ENCODE results near the gene CCDC192.

Gene CCDC192

DNA sequence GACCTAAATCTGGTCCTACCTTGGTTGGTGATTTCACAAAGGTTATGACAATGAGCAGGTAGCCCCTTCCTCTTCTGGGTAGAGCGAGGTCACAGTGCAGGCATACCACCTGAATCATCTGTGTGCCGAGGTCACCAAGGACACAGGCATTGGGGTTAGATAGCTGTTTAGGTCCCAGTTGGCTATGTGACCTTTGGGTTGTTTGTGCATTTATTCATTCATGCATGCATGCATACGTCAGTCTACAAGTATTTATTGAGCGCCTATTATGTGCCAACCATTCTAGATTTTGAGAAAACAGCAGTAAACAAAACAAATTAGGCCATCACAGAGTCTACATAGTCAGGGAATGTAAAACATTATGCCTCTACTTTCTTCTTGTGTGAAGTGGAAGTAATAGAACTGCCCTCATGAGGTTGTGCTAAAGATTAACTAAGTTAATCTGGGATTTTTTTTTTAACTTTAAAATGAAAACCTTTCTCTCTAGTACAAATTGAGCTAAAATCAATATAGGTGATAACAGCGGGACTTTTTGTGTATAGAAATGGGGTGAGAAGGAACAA is 275.6 kb downstream of the CCDC192 start:
- Histone ChIP-seq H3K27me3 (replicated peaks; ENCODE audit: control insufficient read depth, insufficient read depth, low read length) (no peaks in the 10 kb centered on the region), H3K4me3 (replicated peaks; ENCODE audit: low read depth, low read length) (no peak overlapping the region), H3K36me3 (ENCODE audit: control insufficient read depth, insufficient read depth, low read length) (no peaks in the 10 kb centered on the region; the same call in 1 of the 2 replicates)
- no peak for DNase-seq (ENCODE audit: extremely low read depth, insufficient read length)
- TF ChIP-seq, protein P1, sequence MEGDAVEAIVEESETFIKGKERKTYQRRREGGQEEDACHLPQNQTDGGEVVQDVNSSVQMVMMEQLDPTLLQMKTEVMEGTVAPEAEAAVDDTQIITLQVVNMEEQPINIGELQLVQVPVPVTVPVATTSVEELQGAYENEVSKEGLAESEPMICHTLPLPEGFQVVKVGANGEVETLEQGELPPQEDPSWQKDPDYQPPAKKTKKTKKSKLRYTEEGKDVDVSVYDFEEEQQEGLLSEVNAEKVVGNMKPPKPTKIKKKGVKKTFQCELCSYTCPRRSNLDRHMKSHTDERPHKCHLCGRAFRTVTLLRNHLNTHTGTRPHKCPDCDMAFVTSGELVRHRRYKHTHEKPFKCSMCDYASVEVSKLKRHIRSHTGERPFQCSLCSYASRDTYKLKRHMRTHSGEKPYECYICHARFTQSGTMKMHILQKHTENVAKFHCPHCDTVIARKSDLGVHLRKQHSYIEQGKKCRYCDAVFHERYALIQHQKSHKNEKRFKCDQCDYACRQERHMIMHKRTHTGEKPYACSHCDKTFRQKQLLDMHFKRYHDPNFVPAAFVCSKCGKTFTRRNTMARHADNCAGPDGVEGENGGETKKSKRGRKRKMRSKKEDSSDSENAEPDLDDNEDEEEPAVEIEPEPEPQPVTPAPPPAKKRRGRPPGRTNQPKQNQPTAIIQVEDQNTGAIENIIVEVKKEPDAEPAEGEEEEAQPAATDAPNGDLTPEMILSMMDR (IDR thresholded peaks at IDR 0.05; ENCODE audit: insufficient read depth, low read length, poor library complexity, severe bottlenecking): no peak

DNA sequence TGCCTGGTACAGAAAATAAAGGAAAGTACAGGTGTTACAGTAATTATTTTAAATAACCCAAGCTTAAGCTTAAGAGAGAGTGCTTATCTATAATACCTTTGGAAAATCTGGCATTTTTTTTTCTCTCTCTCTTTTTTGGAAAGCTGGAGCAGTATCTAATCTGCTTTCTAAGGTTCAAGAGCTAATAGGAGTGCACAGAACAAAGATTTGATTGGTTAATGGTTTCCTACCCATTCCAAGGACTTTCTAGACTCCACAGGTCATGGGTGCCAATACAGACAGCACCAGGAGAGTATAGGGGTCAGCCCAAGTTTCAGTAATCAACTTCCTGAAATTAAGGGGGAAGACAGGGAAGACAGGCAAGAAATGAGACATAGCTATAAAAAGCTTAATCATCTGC is 276.3 kb downstream of the CCDC192 start:
- Histone ChIP-seq H3K4me3 (replicated peaks; ENCODE audit: low read depth, low read length) (no peak overlapping the region), H3K27me3 (replicated peaks; ENCODE audit: control insufficient read depth, insufficient read depth, low read length) (no peaks in the 10 kb centered on the region), H3K36me3 (ENCODE audit: control insufficient read depth, insufficient read depth, low read length) (no peaks in the 10 kb centered on the region; the same call in 1 of the 2 replicates)
- no peak for DNase-seq (ENCODE audit: extremely low read depth, insufficient read length)
- TF ChIP-seq, protein P1 (IDR thresholded peaks at IDR 0.05; ENCODE audit: insufficient read depth, low read length, poor library complexity, severe bottlenecking): no peak

DNA sequence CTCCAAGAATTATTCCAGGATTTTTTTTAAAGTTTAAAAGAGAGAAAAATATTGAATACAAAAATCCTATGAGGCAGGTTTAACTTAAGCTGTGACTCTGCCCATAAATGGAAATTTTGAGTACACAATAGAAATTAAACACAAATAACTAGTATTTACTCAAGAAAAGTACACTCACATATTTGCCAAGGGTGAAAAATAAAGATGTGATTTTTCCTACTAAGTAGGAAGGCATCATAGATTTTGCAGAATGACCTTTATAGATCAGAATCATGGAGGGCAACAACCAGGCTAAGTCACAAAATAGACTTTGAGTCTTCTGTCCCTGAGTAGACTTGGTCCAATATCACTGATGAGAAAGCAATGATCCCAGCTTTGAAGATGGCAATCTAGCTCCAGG is 277.7 kb downstream of the CCDC192 start:
- Histone ChIP-seq H3K36me3 (ENCODE audit: control insufficient read depth, insufficient read depth, low read length) (no peaks in the 10 kb centered on the region; the same call in 1 of the 2 replicates), H3K4me3 (replicated peaks; ENCODE audit: low read depth, low read length) (no peak overlapping the region), H3K27me3 (replicated peaks; ENCODE audit: control insufficient read depth, insufficient read depth, low read length) (no peaks in the 10 kb centered on the region)
- no peak for DNase-seq (ENCODE audit: extremely low read depth, insufficient read length)
- TF ChIP-seq, protein P1 (IDR thresholded peaks at IDR 0.05; ENCODE audit: insufficient read depth, low read length, poor library complexity, severe bottlenecking): no peak

DNA sequence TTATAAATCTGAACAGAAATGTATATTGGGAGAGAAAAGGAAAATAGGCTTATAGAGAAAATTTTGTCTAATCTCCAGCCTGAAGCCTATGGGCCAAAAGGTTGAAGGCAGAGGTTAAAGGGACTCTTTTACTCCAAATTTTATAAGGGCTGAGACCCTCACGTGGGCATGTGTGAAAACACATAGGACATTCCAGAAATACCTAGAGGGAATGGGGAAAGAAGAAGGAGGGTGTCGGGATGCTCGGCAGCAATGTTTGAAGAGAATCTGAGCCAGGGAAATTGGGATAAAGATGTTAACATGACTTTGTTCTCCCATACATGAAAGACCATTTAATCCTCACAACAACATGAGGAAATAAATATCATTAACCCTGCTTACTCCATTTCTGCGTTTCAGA is 278.3 kb downstream of the CCDC192 start:
- Histone ChIP-seq H3K27me3 (replicated peaks; ENCODE audit: control insufficient read depth, insufficient read depth, low read length) (no peaks in the 10 kb centered on the region), H3K4me3 (replicated peaks; ENCODE audit: low read depth, low read length) (no peak overlapping the region), H3K36me3 (ENCODE audit: control insufficient read depth, insufficient read depth, low read length) (no peaks in the 10 kb centered on the region; the same call in 1 of the 2 replicates)
- TF ChIP-seq, protein P1 (IDR thresholded peaks at IDR 0.05; ENCODE audit: insufficient read depth, low read length, poor library complexity, severe bottlenecking): no peak
- no peak for DNase-seq (ENCODE audit: extremely low read depth, insufficient read length)

DNA sequence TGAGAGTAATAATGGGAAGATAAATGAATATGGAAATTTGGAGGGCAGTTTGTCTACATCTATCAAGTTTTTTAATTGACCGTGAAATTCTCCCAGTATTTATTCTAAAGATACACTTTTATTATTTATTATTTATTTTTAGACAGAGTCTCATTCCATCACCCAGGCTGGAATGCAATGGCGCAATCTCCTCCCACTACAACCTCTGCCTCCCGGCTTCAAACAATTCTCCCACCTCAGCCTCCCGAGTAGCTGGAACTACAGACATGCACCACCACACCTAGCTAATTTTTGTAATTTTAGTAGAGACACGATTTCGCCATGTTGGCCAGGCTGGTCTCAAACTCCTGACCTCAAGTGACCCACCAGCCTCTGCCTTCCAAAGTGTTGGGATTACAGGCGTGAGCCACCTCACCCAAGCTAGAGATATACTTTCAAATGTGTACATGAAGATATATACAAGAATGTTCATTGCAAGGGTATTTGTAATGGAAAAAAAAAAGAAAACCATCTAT is 282.7 kb downstream of the CCDC192 start:
- Histone ChIP-seq H3K36me3 (ENCODE audit: control insufficient read depth, insufficient read depth, low read length) (no peaks in the 10 kb centered on the region; the same call in 1 of the 2 replicates), H3K4me3 (replicated peaks; ENCODE audit: low read depth, low read length) (no peak overlapping the region), H3K27me3 (replicated peaks; ENCODE audit: control insufficient read depth, insufficient read depth, low read length) (no peaks in the 10 kb centered on the region)
- DNase-seq (ENCODE audit: extremely low read depth, insufficient read length): no peak
- TF ChIP-seq, protein P1 (IDR thresholded peaks at IDR 0.05; ENCODE audit: insufficient read depth, low read length, poor library complexity, severe bottlenecking): no peak

Measured in GM06990 (cell line).